ENCODE results near the gene TTC39C.

DNA sequence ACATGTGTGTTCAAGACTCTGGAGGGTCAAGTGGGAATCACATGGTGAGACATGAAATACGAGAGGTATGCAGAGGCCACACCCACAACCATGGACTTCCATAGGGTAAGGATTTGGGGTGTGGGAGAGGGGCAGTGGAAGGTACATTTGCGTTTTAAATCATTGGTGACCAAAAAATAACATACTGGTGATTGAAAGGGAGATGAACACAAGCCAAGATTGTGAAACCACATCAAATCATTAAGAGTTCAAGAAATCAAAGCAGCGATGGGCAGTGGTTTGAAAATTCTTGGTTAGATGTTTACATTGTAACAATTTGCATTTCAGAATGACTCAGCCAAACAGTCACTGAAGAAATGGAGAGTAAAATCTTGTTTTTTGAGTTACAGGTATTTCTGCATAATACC lies 122.4 kb downstream of the TTC39C start:
- TF ChIP-seq, protein P1, sequence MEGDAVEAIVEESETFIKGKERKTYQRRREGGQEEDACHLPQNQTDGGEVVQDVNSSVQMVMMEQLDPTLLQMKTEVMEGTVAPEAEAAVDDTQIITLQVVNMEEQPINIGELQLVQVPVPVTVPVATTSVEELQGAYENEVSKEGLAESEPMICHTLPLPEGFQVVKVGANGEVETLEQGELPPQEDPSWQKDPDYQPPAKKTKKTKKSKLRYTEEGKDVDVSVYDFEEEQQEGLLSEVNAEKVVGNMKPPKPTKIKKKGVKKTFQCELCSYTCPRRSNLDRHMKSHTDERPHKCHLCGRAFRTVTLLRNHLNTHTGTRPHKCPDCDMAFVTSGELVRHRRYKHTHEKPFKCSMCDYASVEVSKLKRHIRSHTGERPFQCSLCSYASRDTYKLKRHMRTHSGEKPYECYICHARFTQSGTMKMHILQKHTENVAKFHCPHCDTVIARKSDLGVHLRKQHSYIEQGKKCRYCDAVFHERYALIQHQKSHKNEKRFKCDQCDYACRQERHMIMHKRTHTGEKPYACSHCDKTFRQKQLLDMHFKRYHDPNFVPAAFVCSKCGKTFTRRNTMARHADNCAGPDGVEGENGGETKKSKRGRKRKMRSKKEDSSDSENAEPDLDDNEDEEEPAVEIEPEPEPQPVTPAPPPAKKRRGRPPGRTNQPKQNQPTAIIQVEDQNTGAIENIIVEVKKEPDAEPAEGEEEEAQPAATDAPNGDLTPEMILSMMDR (IDR thresholded peaks at IDR 0.05), result no peak
- no peak for TF ChIP-seq POLR2A (IDR thresholded peaks at IDR 0.05)

All from breast epithelium (tissue), 3 donors.